Trophoblast cell (in vitro differentiated cells and primary cell): ENCODE measurements around the gene ABLIM2.

Experiments used
- DNase-seq, 2 donors: peaks; one replicate each; pipeline ENCODE4 v3.0.0-alpha.2; 2016
- H2AFZ ChIP-seq: 2 replicates; pipeline ENCODE4 v1.6.1; 2013; ENCODE audit warnings: low read length, moderate library complexity, mild to moderate bottlenecking; ENCODE audit not compliant: insufficient read depth, poor library complexity
- H2AK5ac ChIP-seq: 2 replicates; pipeline ENCODE4 v1.6.1; 2013; ENCODE audit warnings: mild to moderate bottlenecking, low read length
- H2BK120ac ChIP-seq: 2 replicates; pipeline ENCODE4 v1.6.1; 2013; ENCODE audit warnings: low read length, mild to moderate bottlenecking, moderate library complexity; ENCODE audit not compliant: insufficient read depth, poor library complexity
- H2BK12ac ChIP-seq: 2 replicates; pipeline ENCODE4 v1.6.1; 2013; ENCODE audit warnings: mild to moderate bottlenecking, low read length, moderate library complexity
- H2BK5ac ChIP-seq: 2 replicates; pipeline ENCODE4 v1.6.1; 2013; ENCODE audit warnings: low read length, low read depth, moderate library complexity, mild to moderate bottlenecking; ENCODE audit not compliant: poor library complexity
- H3K14ac ChIP-seq: 2 replicates; pipeline ENCODE4 v1.6.1; 2013; ENCODE audit warnings: mild to moderate bottlenecking, low read length
- H3K18ac ChIP-seq: 2 replicates; pipeline ENCODE4 v1.6.1; 2013; ENCODE audit warnings: mild to moderate bottlenecking, low read length
- H3K23ac ChIP-seq: 2 replicates; pipeline ENCODE4 v1.6.1; 2013; ENCODE audit warnings: low read length
- H3K27ac ChIP-seq: 2 replicates; pipeline ENCODE4 v1.5.1; 2013; ENCODE audit warnings: low read depth, mild to moderate bottlenecking, inconsistent platforms, low read length, moderate library complexity
- H3K27me3 ChIP-seq: 2 replicates; pipeline ENCODE4 v1.6.1; 2013; ENCODE audit warnings: inconsistent platforms, mild to moderate bottlenecking, low read length, moderate library complexity; ENCODE audit not compliant: insufficient read depth
- H3K36me3 ChIP-seq, 2 experiments: 1 replicate in 1 of 2; 2 replicates in 1 of 2; pipeline ENCODE4 v1.6.1; 2013; ENCODE audit warnings: low read length in 2 of 2, mild to moderate bottlenecking in 2 of 2, moderate library complexity in 1 of 2; ENCODE audit not compliant: insufficient read depth in 2 of 2, control insufficient read depth in 1 of 2
- H3K4ac ChIP-seq: 2 replicates; pipeline ENCODE4 v1.6.1; 2013; ENCODE audit warnings: low read depth, mild to moderate bottlenecking, low read length, moderate library complexity
- H3K4me1 ChIP-seq, 2 experiments: 1 replicate in 1 of 2; 2 replicates in 1 of 2; pipeline ENCODE4 v1.6.1; 2013; ENCODE audit warnings: low read length in 2 of 2, mild to moderate bottlenecking in 2 of 2, moderate library complexity in 1 of 2; ENCODE audit not compliant: insufficient read depth in 2 of 2, control insufficient read depth in 1 of 2
- H3K4me2 ChIP-seq: 2 replicates; pipeline ENCODE4 v1.6.1; 2013; ENCODE audit warnings: inconsistent platforms, mild to moderate bottlenecking, low read length, moderate library complexity
- H3K4me3 ChIP-seq: 2 replicates; pipeline ENCODE4 v1.5.1; 2013; ENCODE audit warnings: mild to moderate bottlenecking, low read depth, low read length, inconsistent platforms
- H3K79me1 ChIP-seq: one replicate; pipeline ENCODE4 v1.6.1; 2013; ENCODE audit warnings: low read length
- H3K79me2 ChIP-seq: 2 replicates; pipeline ENCODE4 v1.6.1; 2013; ENCODE audit warnings: low read length, mild to moderate bottlenecking; ENCODE audit not compliant: control insufficient read depth, insufficient read depth, poor library complexity
- H3K9ac ChIP-seq: 2 replicates; pipeline ENCODE4 v1.6.1; 2013; ENCODE audit warnings: mild to moderate bottlenecking, low read length
- H3K9me3 ChIP-seq: 2 replicates; pipeline ENCODE4 v1.6.1; 2013; ENCODE audit warnings: low read depth, mild to moderate bottlenecking, control low read depth, inconsistent platforms, low read length; ENCODE audit not compliant: insufficient read depth
- H4K12ac ChIP-seq: 2 replicates; pipeline ENCODE4 v1.6.1; 2013; ENCODE audit warnings: low read depth, mild to moderate bottlenecking, low read length, moderate library complexity
- H4K8ac ChIP-seq: 2 replicates; pipeline ENCODE4 v1.6.1; 2013; ENCODE audit warnings: low read depth, mild to moderate bottlenecking, low read length, moderate library complexity
- H4K91ac ChIP-seq: one replicate; pipeline ENCODE4 v1.6.1; 2013; ENCODE audit warnings: low read depth, mild to moderate bottlenecking, low read length, moderate library complexity
- WGBS: extraction: QIAGEN DNeasy Blood & Tissue Kit; methylation state at CpG from one replicate; pipeline ENCODE4 v1.1.7; 2013; ENCODE audit warnings: missing lambda C conversion rate; ENCODE audit not compliant: insufficient read length, insufficient coverage; ENCODE audit errors: extremely low coverage; 5-methylcytosine and 5-hydroxymethylcytosine counted together

Gene ABLIM2

DNA sequence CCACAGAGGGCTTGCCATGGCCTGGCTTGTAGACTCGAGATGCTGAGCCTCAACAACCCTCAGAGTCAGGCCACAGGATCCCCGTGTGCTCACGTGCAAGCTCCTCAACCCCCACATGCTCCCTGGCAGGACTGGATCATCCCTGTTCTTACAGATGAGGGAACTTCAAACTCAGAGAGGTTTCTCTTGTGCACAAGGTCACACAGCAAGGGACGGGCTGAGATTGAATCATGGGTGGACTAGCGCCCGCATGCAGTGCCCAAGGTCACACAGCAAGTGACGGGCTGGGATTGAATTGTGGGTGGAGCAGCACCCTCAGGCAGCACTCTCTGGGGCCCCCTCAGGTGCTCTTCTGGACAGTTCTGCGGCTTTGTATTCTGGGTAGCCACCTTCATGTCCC, 158.4 kb downstream of the ABLIM2 start:
- Histone ChIP-seq H4K8ac (no peak overlapping the region), H3K79me2 (no peaks in the 10 kb centered on the region), H3K4me1 (no peaks in the 10 kb centered on the region), H4K12ac (no peak overlapping the region), H3K36me3 (no peaks in the 10 kb centered on the region), H3K4ac (no peak overlapping the region), H4K91ac (no peak overlapping the region), H3K27ac (no peak overlapping the region), H3K9ac (no peak overlapping the region), H2BK12ac (no peak overlapping the region), H3K18ac (no peak overlapping the region), H2AK5ac (no peak overlapping the region), H2BK120ac (no peak overlapping the region), H3K4me3 (no peak overlapping the region), H3K4me2 (no peak overlapping the region), H3K79me1 (no peaks in the 10 kb centered on the region), H3K23ac (no peak overlapping the region), H2BK5ac (no peak overlapping the region), H3K9me3 (peaks cover under 1% of the 10 kb centered on the region), H3K27me3 (no peaks in the 10 kb centered on the region), H2AFZ (no peak overlapping the region), H3K14ac (no peak overlapping the region)
- no peak for DNase-seq
- no CpG with 5 or more reads among the region's 8 CpGs for WGBS

DNA sequence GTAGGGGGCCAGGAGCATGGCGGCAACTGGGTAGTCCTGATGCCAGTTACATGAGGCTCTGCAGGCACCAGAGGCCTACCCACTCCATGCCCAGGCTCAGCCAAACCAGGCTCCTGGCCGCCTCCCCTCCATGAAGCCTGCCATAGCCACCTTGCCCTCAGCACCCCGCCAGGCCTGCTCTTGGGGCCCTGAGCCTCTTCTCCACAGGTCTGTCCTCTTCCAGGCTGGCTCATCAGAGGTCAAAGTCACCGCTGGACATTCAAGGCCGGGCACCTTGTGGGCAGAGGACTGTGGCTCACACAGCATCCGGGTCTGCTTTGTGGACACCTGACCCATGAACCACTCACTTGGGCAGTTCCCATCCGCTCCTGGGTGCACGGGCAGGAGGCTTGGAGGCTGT, 158.9 kb downstream of the ABLIM2 start:
- Histone ChIP-seq H3K4ac (no peak overlapping the region), H3K23ac (no peak overlapping the region), H2AK5ac (no peak overlapping the region), H3K4me1 (no peaks in the 10 kb centered on the region), H2BK12ac (no peak overlapping the region), H4K91ac (no peak overlapping the region), H3K36me3 (no peaks in the 10 kb centered on the region), H2BK120ac (no peak overlapping the region), H4K8ac (no peak overlapping the region), H3K4me3 (no peak overlapping the region), H3K79me1 (no peaks in the 10 kb centered on the region), H3K27ac (no peak overlapping the region), H3K79me2 (no peaks in the 10 kb centered on the region), H2BK5ac (no peak overlapping the region), H3K27me3 (no peaks in the 10 kb centered on the region), H2AFZ (no peak overlapping the region), H3K14ac (no peak overlapping the region), H3K9me3 (peaks cover 2% of the 10 kb centered on the region), H3K9ac (no peak overlapping the region), H3K4me2 (no peak overlapping the region), H3K18ac (no peak overlapping the region), H4K12ac (no peak overlapping the region)
- no peak for DNase-seq
- no CpG with 5 or more reads among the region's 8 CpGs for WGBS

DNA sequence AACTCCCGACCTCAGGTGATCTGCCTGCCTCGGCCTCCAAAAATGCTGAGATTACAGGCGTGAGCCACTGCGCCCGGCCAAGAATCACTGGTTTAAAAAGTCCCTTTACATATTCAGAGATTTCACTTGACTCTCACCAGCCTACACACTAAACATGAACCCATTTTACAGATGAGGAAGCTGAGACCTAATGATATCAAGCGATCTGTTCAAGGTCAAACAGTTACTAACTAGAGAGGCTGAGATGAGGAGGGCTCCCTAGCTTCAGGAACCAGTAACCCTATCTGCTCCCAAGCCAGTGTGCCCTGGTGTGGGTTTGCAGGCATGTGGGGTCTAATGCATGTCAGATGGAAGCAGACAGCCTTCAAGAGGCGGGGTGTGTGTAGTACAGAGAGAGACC, 159.3 kb downstream of the ABLIM2 start:
- Histone ChIP-seq H3K9ac (no peak overlapping the region), H2BK12ac (no peak overlapping the region), H2AFZ (no peak overlapping the region), H3K4me3 (no peak overlapping the region), H3K14ac (no peak overlapping the region), H3K4me2 (no peak overlapping the region), H2BK120ac (no peak overlapping the region), H3K23ac (no peak overlapping the region), H3K4ac (no peak overlapping the region), H3K9me3 (peaks cover 2% of the 10 kb centered on the region), H3K27me3 (no peaks in the 10 kb centered on the region), H4K12ac (no peak overlapping the region), H2BK5ac (no peak overlapping the region), H3K36me3 (no peaks in the 10 kb centered on the region), H3K18ac (no peak overlapping the region), H4K8ac (no peak overlapping the region), H3K79me1 (no peaks in the 10 kb centered on the region), H3K27ac (no peak overlapping the region), H3K79me2 (no peaks in the 10 kb centered on the region), H2AK5ac (no peak overlapping the region), H4K91ac (no peak overlapping the region), H3K4me1 (no peaks in the 10 kb centered on the region)
- no CpG with 5 or more reads among the region's 7 CpGs for WGBS
- no peak for DNase-seq

DNA sequence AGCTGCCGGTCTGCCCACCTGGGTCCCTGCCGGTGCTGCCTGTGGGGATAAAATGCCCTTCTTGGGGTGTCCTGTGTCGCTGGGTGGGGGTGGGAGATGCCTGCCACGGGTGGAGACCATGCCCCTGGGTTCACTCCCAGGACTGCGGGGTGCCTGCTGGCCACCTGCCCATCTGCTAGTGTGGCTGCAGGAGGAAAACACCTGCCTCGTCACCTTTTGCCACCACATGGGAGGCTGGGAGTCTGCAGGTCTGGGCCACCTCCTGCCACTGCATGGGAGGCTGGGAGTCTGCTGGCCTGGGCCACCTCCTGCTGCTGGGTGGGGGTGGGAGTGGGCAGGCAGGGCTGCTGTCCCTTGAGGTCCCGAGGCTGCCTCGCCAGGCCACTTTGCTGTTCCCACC, 160.2 kb downstream of the ABLIM2 start:
- H2AK5ac ChIP-seq = no peak overlapping the region
- WGBS = no CpG with 5 or more reads among the region's 8 CpGs
- no peak for DNase-seq
- no peak overlapping the region for H2AFZ ChIP-seq
- no peaks in the 10 kb centered on the region for H3K27me3 ChIP-seq
- H3K14ac ChIP-seq = no peak overlapping the region
- H3K36me3 ChIP-seq = no peaks in the 10 kb centered on the region
- no peak overlapping the region for H3K9ac ChIP-seq
- H2BK5ac ChIP-seq = no peak overlapping the region
- no peak overlapping the region for H3K4ac ChIP-seq
- no peak overlapping the region for H2BK120ac ChIP-seq
- H4K91ac ChIP-seq = no peak overlapping the region
- H3K27ac ChIP-seq = no peak overlapping the region
- no peak overlapping the region for H3K18ac ChIP-seq
- H3K4me1 ChIP-seq = no peaks in the 10 kb centered on the region
- H3K4me2 ChIP-seq = no peak overlapping the region
- H2BK12ac ChIP-seq = no peak overlapping the region
- H3K23ac ChIP-seq = no peak overlapping the region
- no peak overlapping the region for H3K4me3 ChIP-seq
- H4K8ac ChIP-seq = no peak overlapping the region
- no peaks in the 10 kb centered on the region for H3K79me1 ChIP-seq
- peaks cover 2% of the 10 kb centered on the region for H3K9me3 ChIP-seq
- H3K79me2 ChIP-seq = no peaks in the 10 kb centered on the region
- H4K12ac ChIP-seq = no peak overlapping the region
